Measurements from ENCODE around the gene SMYD1. TPM values are rescaled to one million over a fixed set of nuclear protein-coding genes. Genes with fewer than 3 reads are reported as not detected.
"Not testable (repeated sequence)": the region's sequence is repeated elsewhere in the genome, so short reads cannot be mapped to it uniquely, and the experiment has no call there.

The SMYD1 gene
- 3.2 and 4.2 TPM in 2 replicates for polyA plus RNA-seq (2013)

DNA sequence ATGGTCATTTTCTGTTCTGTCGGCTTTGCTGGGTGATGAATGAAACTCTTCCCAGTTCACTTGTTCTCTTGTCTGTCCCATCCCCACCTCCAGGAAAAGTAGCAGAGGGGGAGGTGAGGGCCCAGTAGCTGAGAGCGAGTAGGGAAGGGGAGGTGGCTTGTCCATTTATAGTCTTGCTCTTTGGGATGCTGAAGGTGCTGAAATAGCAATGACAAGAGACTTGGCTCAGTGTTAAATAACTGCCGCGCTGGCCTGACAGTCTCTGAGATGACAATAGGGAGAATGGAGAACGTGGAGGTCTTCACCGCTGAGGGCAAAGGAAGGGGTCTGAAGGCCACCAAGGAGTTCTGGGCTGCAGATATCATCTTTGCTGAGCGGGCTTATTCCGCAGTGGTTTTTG lies at the start of gene SMYD1:
Gene SMYD1 (plus strand): TSS at position 228 of the 400 bp plus-strand sequence. CDS start 40 bp downstream, at position 268.
- Histone ChIP-seq H3K23ac (ENCODE audit: low read length) (no peak within 1 kb of the TSS), H2AK5ac (ENCODE audit: low read length) (no peak within 1 kb of the TSS), H2BK5ac (ENCODE audit: low read depth, low read length, poor library complexity) (peak within 1 kb of the TSS; percentile 47), H4K12ac (ENCODE audit: low read depth, low read length) (no peak within 1 kb of the TSS), H3K36me3 (ENCODE audit: control insufficient read depth in 1 of 2, insufficient read depth in 2 of 2, low read length in 2 of 2) (no peaks in the 10 kb centered on the region), H3K27me3 (ENCODE audit: insufficient read depth, low read length) (no peaks in the 10 kb centered on the region), H4K8ac (ENCODE audit: low read depth, low read length) (peak within 1 kb of the TSS; percentile 22), H3K4me2 (ENCODE audit: low read length) (peak within 1 kb of the TSS; percentile 51), H3K79me2 (ENCODE audit: control insufficient read depth, insufficient read depth, low read length, poor library complexity) (no peaks in the 10 kb centered on the region), H3K4ac (ENCODE audit: low read depth, low read length) (no peak within 1 kb of the TSS), H3K27ac (ENCODE audit: low read depth, low read length) (peak within 1 kb of the TSS; percentile 73), H2BK12ac (ENCODE audit: low read length) (peak within 1 kb of the TSS; percentile 82), H3K18ac (ENCODE audit: low read length) (no peak within 1 kb of the TSS), H4K91ac (ENCODE audit: low read depth, low read length) (peak within 1 kb of the TSS; percentile 86), H3K14ac (ENCODE audit: low read length) (peak within 1 kb of the TSS; percentile 30), H2BK120ac (ENCODE audit: insufficient read depth, low read length, poor library complexity) (peak within 1 kb of the TSS; percentile 59), H3K79me1 (ENCODE audit: low read length) (peaks cover 8% of the 10 kb centered on the region), H3K9ac (ENCODE audit: low read length) (no peak within 1 kb of the TSS), H3K9me3 (ENCODE audit: insufficient read depth, low read depth, low read length) (no peaks in the 10 kb centered on the region), H3K4me1 (ENCODE audit: control insufficient read depth in 1 of 2, insufficient read depth in 2 of 2, low read length in 2 of 2) (peaks cover 5 to 15% of the 10 kb centered on the region in 2 experiments), H2AFZ (ENCODE audit: insufficient read depth, low read length, poor library complexity) (peak within 1 kb of the TSS; percentile 39), H3K4me3 (ENCODE audit: low read depth, low read length) (no peak within 1 kb of the TSS)
- no CpG with 5 or more reads among the region's 8 CpGs for WGBS (ENCODE audit: extremely low coverage, insufficient coverage, insufficient read length)
- no peak for DNase-seq

DNA sequence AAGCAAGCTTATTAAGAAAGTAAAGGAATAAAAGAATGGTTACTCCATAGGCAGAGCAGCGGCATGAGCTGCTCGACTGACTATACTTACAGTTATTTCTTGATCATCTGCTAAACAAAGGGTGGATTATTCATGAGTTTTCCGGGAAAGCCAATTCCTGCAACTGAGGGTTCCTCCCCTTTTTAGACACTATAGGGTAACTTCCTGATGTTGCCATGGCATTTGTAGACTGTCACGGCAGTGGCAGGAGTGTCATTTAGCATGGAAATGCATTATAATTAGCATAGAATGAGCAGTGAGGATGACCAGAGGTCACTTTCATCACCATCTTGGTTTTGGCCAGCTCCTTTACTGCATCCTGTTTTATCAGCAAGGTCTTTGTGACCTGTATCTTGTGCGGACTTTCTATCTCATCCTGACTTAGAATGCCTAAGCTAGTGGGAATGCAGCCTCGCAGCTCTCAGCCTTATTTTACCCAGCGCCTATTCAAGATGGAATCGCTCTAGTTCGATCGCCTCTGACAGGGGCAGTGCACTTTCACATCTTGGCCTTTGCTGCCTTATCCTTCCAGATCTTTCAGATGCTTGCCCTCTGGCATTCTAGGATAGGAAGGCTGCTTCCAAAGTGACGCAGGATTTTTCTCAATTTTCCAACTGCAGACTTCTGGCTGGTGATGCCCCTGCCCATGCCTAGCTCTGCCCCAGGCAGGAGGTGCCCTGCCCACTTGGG lies 49.4 kb upstream of the SMYD1 start:
- H2AFZ ChIP-seq (ENCODE audit: insufficient read depth, low read length, poor library complexity); H3K14ac ChIP-seq (ENCODE audit: low read length); H2BK5ac ChIP-seq (ENCODE audit: low read depth, low read length, poor library complexity); H3K23ac ChIP-seq (ENCODE audit: low read length); H3K36me3 ChIP-seq (ENCODE audit: control insufficient read depth in 1 of 2, insufficient read depth in 2 of 2, low read length in 2 of 2); H3K4me2 ChIP-seq (ENCODE audit: low read length); H2AK5ac ChIP-seq (ENCODE audit: low read length); H3K4me3 ChIP-seq (ENCODE audit: low read depth, low read length); H3K27ac ChIP-seq (ENCODE audit: low read depth, low read length); H4K12ac ChIP-seq (ENCODE audit: low read depth, low read length); H2BK120ac ChIP-seq (ENCODE audit: insufficient read depth, low read length, poor library complexity); H3K18ac ChIP-seq (ENCODE audit: low read length); H2BK12ac ChIP-seq (ENCODE audit: low read length); H3K9me3 ChIP-seq (ENCODE audit: insufficient read depth, low read depth, low read length); H3K79me1 ChIP-seq (ENCODE audit: low read length); H3K9ac ChIP-seq (ENCODE audit: low read length); H4K91ac ChIP-seq (ENCODE audit: low read depth, low read length); H3K27me3 ChIP-seq (ENCODE audit: insufficient read depth, low read length); H3K4ac ChIP-seq (ENCODE audit: low read depth, low read length); H3K79me2 ChIP-seq (ENCODE audit: control insufficient read depth, insufficient read depth, low read length, poor library complexity); H4K8ac ChIP-seq (ENCODE audit: low read depth, low read length): not testable (repeated sequence)
- no CpG with 5 or more reads among the region's 11 CpGs for WGBS (ENCODE audit: extremely low coverage, insufficient coverage, insufficient read length)
- DNase-seq: peak; percentile 57 to 61
- H3K4me1 ChIP-seq (ENCODE audit: control insufficient read depth in 1 of 2, insufficient read depth in 2 of 2, low read length in 2 of 2): peaks cover 9 to 13% of the 10 kb centered on the region in 2 experiments

DNA sequence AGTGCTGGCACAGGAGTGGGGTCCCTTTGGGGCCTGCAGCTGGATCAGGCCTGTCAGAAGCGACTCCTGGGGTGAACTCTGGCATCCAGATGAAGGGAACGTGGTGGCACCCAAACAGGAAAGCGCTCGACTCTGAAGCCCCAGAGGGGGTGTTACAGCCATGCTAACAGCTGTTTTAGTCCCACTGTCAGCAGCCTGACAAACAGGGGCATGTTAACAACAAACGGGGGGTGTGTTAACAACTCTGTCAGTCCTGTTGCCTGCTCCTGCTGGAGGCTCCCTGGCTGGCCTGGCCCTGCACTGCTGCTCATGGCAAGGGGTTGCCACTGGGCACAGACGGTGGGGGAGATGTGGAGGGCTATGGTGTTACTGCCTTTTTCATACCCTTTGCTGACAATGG lies 48.7 kb upstream of the SMYD1 start:
- Histone ChIP-seq H2BK5ac (ENCODE audit: low read depth, low read length, poor library complexity) (no peak overlapping the region), H4K91ac (ENCODE audit: low read depth, low read length) (no peak overlapping the region), H3K27me3 (ENCODE audit: insufficient read depth, low read length) (no peaks in the 10 kb centered on the region), H3K79me1 (ENCODE audit: low read length) (peaks cover 8% of the 10 kb centered on the region), H3K27ac (ENCODE audit: low read depth, low read length) (no peak overlapping the region), H3K4ac (ENCODE audit: low read depth, low read length) (no peak overlapping the region), H2BK12ac (ENCODE audit: low read length) (no peak overlapping the region), H4K12ac (ENCODE audit: low read depth, low read length) (peak overlapping the region; percentile 26), H2BK120ac (ENCODE audit: insufficient read depth, low read length, poor library complexity) (no peak overlapping the region), H3K9ac (ENCODE audit: low read length) (no peak overlapping the region), H3K4me3 (ENCODE audit: low read depth, low read length) (no peak overlapping the region), H3K14ac (ENCODE audit: low read length) (no peak overlapping the region), H2AK5ac (ENCODE audit: low read length) (no peak overlapping the region), H3K4me1 (ENCODE audit: control insufficient read depth in 1 of 2, insufficient read depth in 2 of 2, low read length in 2 of 2) (peaks cover 9 to 13% of the 10 kb centered on the region in 2 experiments), H3K4me2 (ENCODE audit: low read length) (no peak overlapping the region), H3K9me3 (ENCODE audit: insufficient read depth, low read depth, low read length) (no peaks in the 10 kb centered on the region), H4K8ac (ENCODE audit: low read depth, low read length) (no peak overlapping the region), H3K18ac (ENCODE audit: low read length) (no peak overlapping the region), H2AFZ (ENCODE audit: insufficient read depth, low read length, poor library complexity) (no peak overlapping the region), H3K36me3 (ENCODE audit: control insufficient read depth in 1 of 2, insufficient read depth in 2 of 2, low read length in 2 of 2) (no peaks in the 10 kb centered on the region), H3K79me2 (ENCODE audit: control insufficient read depth, insufficient read depth, low read length, poor library complexity) (peaks cover 5% of the 10 kb centered on the region), H3K23ac (ENCODE audit: low read length) (no peak overlapping the region)
- WGBS (ENCODE audit: extremely low coverage, insufficient coverage, insufficient read length): no CpG with 5 or more reads among the region's 6 CpGs
- DNase-seq: no peak

DNA sequence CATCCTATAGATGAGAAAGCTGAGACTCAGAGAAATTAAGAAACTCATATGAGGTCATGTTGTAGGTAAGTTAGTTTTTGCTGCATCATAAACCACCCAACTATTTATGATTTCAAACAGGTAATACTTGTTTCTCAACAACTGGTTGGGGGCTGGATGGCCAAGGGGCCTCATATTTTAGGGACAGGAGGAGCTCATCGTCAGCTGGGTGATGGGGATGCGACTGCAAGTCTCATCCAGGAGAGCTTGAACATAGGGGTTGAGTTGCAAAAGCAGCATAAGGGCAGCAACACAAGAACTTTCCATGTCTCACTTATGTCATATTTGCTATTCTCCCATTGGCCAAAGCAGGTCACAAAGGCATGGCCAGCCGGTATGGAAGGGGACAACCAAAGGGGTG lies 47.6 kb upstream of the SMYD1 start:
- no peak overlapping the region for H3K27ac ChIP-seq (ENCODE audit: low read depth, low read length)
- no peak overlapping the region for H3K14ac ChIP-seq (ENCODE audit: low read length)
- H4K91ac ChIP-seq (ENCODE audit: low read depth, low read length): no peak overlapping the region
- no peak overlapping the region for H2AFZ ChIP-seq (ENCODE audit: insufficient read depth, low read length, poor library complexity)
- no peak overlapping the region for H4K8ac ChIP-seq (ENCODE audit: low read depth, low read length)
- no peak overlapping the region for H3K4me3 ChIP-seq (ENCODE audit: low read depth, low read length)
- no peaks in the 10 kb centered on the region for H3K27me3 ChIP-seq (ENCODE audit: insufficient read depth, low read length)
- H3K4ac ChIP-seq (ENCODE audit: low read depth, low read length): no peak overlapping the region
- no peaks in the 10 kb centered on the region for H3K9me3 ChIP-seq (ENCODE audit: insufficient read depth, low read depth, low read length)
- peaks cover 5% of the 10 kb centered on the region for H3K79me2 ChIP-seq (ENCODE audit: control insufficient read depth, insufficient read depth, low read length, poor library complexity)
- H3K36me3 ChIP-seq (ENCODE audit: control insufficient read depth in 1 of 2, insufficient read depth in 2 of 2, low read length in 2 of 2): no peaks in the 10 kb centered on the region
- H3K4me2 ChIP-seq (ENCODE audit: low read length): no peak overlapping the region
- no CpG with 5 or more reads among the region's 3 CpGs for WGBS (ENCODE audit: extremely low coverage, insufficient coverage, insufficient read length)
- H2AK5ac ChIP-seq (ENCODE audit: low read length): no peak overlapping the region
- H3K79me1 ChIP-seq (ENCODE audit: low read length): peaks cover 10% of the 10 kb centered on the region
- H3K18ac ChIP-seq (ENCODE audit: low read length): no peak overlapping the region
- H4K12ac ChIP-seq (ENCODE audit: low read depth, low read length): no peak overlapping the region
- DNase-seq: peak; percentile 42 to 58
- peaks cover 9 to 13% of the 10 kb centered on the region in 2 experiments for H3K4me1 ChIP-seq (ENCODE audit: control insufficient read depth in 1 of 2, insufficient read depth in 2 of 2, low read length in 2 of 2)
- no peak overlapping the region for H2BK12ac ChIP-seq (ENCODE audit: low read length)
- no peak overlapping the region for H3K23ac ChIP-seq (ENCODE audit: low read length)
- H3K9ac ChIP-seq (ENCODE audit: low read length): no peak overlapping the region
- H2BK5ac ChIP-seq (ENCODE audit: low read depth, low read length, poor library complexity): no peak overlapping the region
- no peak overlapping the region for H2BK120ac ChIP-seq (ENCODE audit: insufficient read depth, low read length, poor library complexity)
